SK-N-SH (cell line): ENCODE results near the gene ATAD3B. TPM values are rescaled to one million over a fixed set of nuclear protein-coding genes. Genes with fewer than 3 reads are reported as not detected.

Experiments used
- CTCF ChIA-PET: fragments of 300-600, 350-600 bp; formaldehyde crosslinking; extraction: SDS; loops from one replicate; lab custom pipeline; 2021; lab: Yijun Ruan, JAX
- POLR2A ChIA-PET: fragments of 350-600 bp; sonication (Branson Sonifier 250); formaldehyde crosslinking; extraction: SDS; loops from one replicate; lab custom pipeline; 2020; ENCODE audit warnings: antibody characterized with exemption, inconsistent platforms; lab: Yijun Ruan, JAX
- DNase-seq: peaks from one replicate; pipeline ENCODE4 v3.0.0; 2012
- H2AFZ ChIP-seq: fragments of 200-600 bp; sonication (generic); 2 replicates; pipeline ENCODE4 v1.8.1; 2016; ENCODE audit warnings: antibody characterized with exemption, mild to moderate bottlenecking, low read depth
- H3F3A ChIP-seq: fragments of 200-600 bp; sonication (generic); replicated peaks from 2 replicates; pipeline ENCODE3; 2016; ENCODE audit warnings: antibody characterized with exemption, mild to moderate bottlenecking; ENCODE audit not compliant: insufficient read depth
- H3K27ac ChIP-seq, 2 experiments: fragments of 200-500 bp in 1 of 2; fragments of 200-600 bp in 1 of 2; sonication (Bioruptor generic) in 1 of 2; sonication (generic), shearing (Covaris generic) in 1 of 2; 2 replicates each; pipeline versions ENCODE4 v1.5.1 to v1.6.1; 2014 to 2016; ENCODE audit warnings: low read depth in 2 of 2, inconsistent platforms in 1 of 2, low read length in 1 of 2, mild to moderate bottlenecking in 1 of 2, mixed read lengths in 1 of 2
- H3K27me3 ChIP-seq: fragments of 200-600 bp; sonication (generic), shearing (Covaris generic); 2 replicates; pipeline ENCODE4 v1.6.1; 2016; ENCODE audit warnings: mixed run types; ENCODE audit not compliant: insufficient read depth
- H3K36me3 ChIP-seq, 2 experiments: fragments of 200-500 bp in 1 of 2; fragments of 200-600 bp in 1 of 2; sonication (Bioruptor generic) in 1 of 2; sonication (generic) in 1 of 2; replicated peaks in 1 of 2; 2 replicates each; pipeline versions ENCODE3 to v1.5.1; 2014 to 2016; ENCODE audit warnings: low read length in 1 of 2, mild to moderate bottlenecking in 1 of 2; ENCODE audit not compliant: insufficient read depth in 2 of 2, control insufficient read depth in 1 of 2
- H3K4me1 ChIP-seq, 2 experiments: fragments of 200-500 bp in 1 of 2; fragments of 200-600 bp in 1 of 2; sonication (Bioruptor generic) in 1 of 2; sonication (generic), shearing (Covaris generic) in 1 of 2; 2 replicates each; pipeline versions ENCODE4 v1.5.1 to v1.6.1; 2014 to 2016; ENCODE audit warnings: low read depth in 1 of 2, low read length in 1 of 2, mixed run types in 1 of 2; ENCODE audit not compliant: insufficient read depth in 2 of 2, control insufficient read depth in 1 of 2
- H3K4me2 ChIP-seq: fragments of 200-600 bp; sonication (generic), shearing (Covaris generic); 2 replicates; pipeline ENCODE4 v1.6.1; 2017; ENCODE audit warnings: mixed run types
- H3K4me3 ChIP-seq, 2 experiments: fragments of 200-500 bp in 1 of 2; fragments of 200-600 bp in 1 of 2; sonication (Bioruptor generic) in 1 of 2; sonication (generic), shearing (Covaris generic) in 1 of 2; 2 replicates each; pipeline versions ENCODE4 v1.5.1 to v1.8.1; 2014 to 2016; ENCODE audit warnings: low read depth in 2 of 2, inconsistent platforms in 1 of 2, low read length in 1 of 2, mild to moderate bottlenecking in 1 of 2, mixed read lengths in 1 of 2, moderate library complexity in 1 of 2
- H3K79me2 ChIP-seq: fragments of 200-600 bp; sonication (generic); 2 replicates; pipeline ENCODE4 v1.8.1; 2017; ENCODE audit warnings: mild to moderate bottlenecking; ENCODE audit not compliant: insufficient read depth
- H3K9ac ChIP-seq: fragments of 200-600 bp; sonication (generic); 2 replicates; pipeline ENCODE4 v1.6.1; 2017; ENCODE audit warnings: mixed run types
- H3K9me2 ChIP-seq: fragments of 200-600 bp; sonication (generic); 2 replicates; pipeline ENCODE4 v1.6.1; 2017; ENCODE audit warnings: mixed run types
- H3K9me3 ChIP-seq: fragments of 200-600 bp; sonication (generic); 2 replicates; pipeline ENCODE4 v1.6.1; 2017; ENCODE audit warnings: mixed run types, mild to moderate bottlenecking, moderate library complexity
- H4K20me1 ChIP-seq: fragments of 200-600 bp; sonication (generic); 2 replicates; pipeline ENCODE4 v1.6.1; 2017; ENCODE audit warnings: mild to moderate bottlenecking, mixed run types; ENCODE audit not compliant: insufficient read depth
- CHD2 ChIP-seq: fragments of 150-350 bp; IDR thresholded peaks from 2 replicates; pipeline ENCODE4 v1.6.1; 2018; ENCODE audit warnings: low read length; ENCODE audit not compliant: partially characterized antibody
- CTCF ChIP-seq: fragments of 200-600 bp; sonication (generic); IDR thresholded peaks from 2 replicates; pipeline ENCODE4 v1.6.1; 2017; ENCODE audit warnings: antibody characterized with exemption, mild to moderate bottlenecking, moderate library complexity
- EP300 ChIP-seq, 2 experiments: IDR thresholded peaks; 2 replicates each; pipeline versions ENCODE4 v1.4.0 to v1.6.1; 2012; ENCODE audit warnings: borderline replicate concordance in 1 of 2, low read depth in 1 of 2, low read length in 1 of 2
- EZH2phosphoT487 ChIP-seq: fragments of 200-600 bp; sonication (generic); IDR thresholded peaks from 2 replicates; pipeline ENCODE4 v1.6.1; 2017; ENCODE audit warnings: low read depth, mixed run types, mild to moderate bottlenecking, antibody characterized with exemption, moderate library complexity, borderline replicate concordance
- FOSL2 ChIP-seq: IDR thresholded peaks from 2 replicates; pipeline ENCODE4 v1.4.0; 2012; ENCODE audit warnings: low read depth, mild to moderate bottlenecking, moderate library complexity, borderline replicate concordance
- JUND ChIP-seq: IDR thresholded peaks from 2 replicates; pipeline ENCODE4 v1.4.0; 2012
- MXI1 ChIP-seq: IDR thresholded peaks from 2 replicates; pipeline ENCODE4 v1.6.1; 2012; ENCODE audit warnings: mild to moderate bottlenecking, low read depth, low read length, improper control_type of control experiment
- SIN3A ChIP-seq: IDR thresholded peaks from 2 replicates; pipeline ENCODE4 v1.6.1; 2012; ENCODE audit warnings: low read depth, mild to moderate bottlenecking, low read length, moderate library complexity, borderline replicate concordance
- TAF1 ChIP-seq: IDR thresholded peaks from 2 replicates; pipeline ENCODE4 v1.6.1; 2012; ENCODE audit warnings: low read depth, mild to moderate bottlenecking, low read length, moderate library complexity, borderline replicate concordance
- TEAD4 ChIP-seq: IDR thresholded peaks from 2 replicates; pipeline ENCODE4 v1.4.0; 2012; ENCODE audit warnings: mild to moderate bottlenecking, borderline replicate concordance; ENCODE audit not compliant: insufficient read depth
- WGBS: methylation state at CpG from one replicate; pipeline ENCODE4 v1.1.6; 2017; ENCODE audit warnings: low lambda C conversion rate; 5-methylcytosine and 5-hydroxymethylcytosine counted together
- polyA plus RNA-seq, 3 experiments: library from polyadenylated mRNA; depleted of rRNA; stranded (reverse); fragments of >200 nt; gene quantifications; 2 replicates each; pipeline ENCODE4 v1.2.3, GENCODE V29; 2012
- TF ChIP-seq, protein P1 (sequence below): IDR thresholded peaks from 2 replicates; pipeline ENCODE4 v1.6.1; 2012; ENCODE audit warnings: mild to moderate bottlenecking, low read depth, low read length, moderate library complexity

The ATAD3B gene
- polyA plus RNA-seq, 1 of the 3 experiments (the other 2 are of a cell fraction), result 71.6 TPM

GRCh38 chr1:1425753-1426495 is 45.6 kb upstream of the ATAD3B start:
- Histone ChIP-seq H3K27me3 (no peaks in the 10 kb centered on the region), H3K4me3 (no peak overlapping the region), H3F3A (peaks cover 3% of the 10 kb centered on the region), H3K9me2 (no peaks in the 10 kb centered on the region), H3K9ac (no peak overlapping the region), H3K4me2 (no peak overlapping the region), H3K36me3 (no peaks in the 10 kb centered on the region), H3K4me1 (peaks cover 0 to 5% of the 10 kb centered on the region in 2 experiments; a peak in 2 of 4 replicates), H3K79me2 (no peaks in the 10 kb centered on the region), H3K27ac (no peak overlapping the region), H2AFZ (no peak overlapping the region), H4K20me1 (no peaks in the 10 kb centered on the region), H3K9me3 (no peaks in the 10 kb centered on the region)
- TF ChIP-seq SIN3A, result no peak
- no peak for TF ChIP-seq TAF1
- no peak for TF ChIP-seq JUND
- no peak for TF ChIP-seq MXI1
- no peak for TF ChIP-seq CTCF
- TF ChIP-seq TEAD4, result no peak
- TF ChIP-seq EZH2phosphoT487, result no peak
- no peak for TF ChIP-seq FOSL2
- no peak for TF ChIP-seq EP300 (IDR thresholded peaks at IDR 0.05; ENCODE audit: borderline replicate concordance in 1 of 2, low read depth in 1 of 2, low read length in 1 of 2)
- TF ChIP-seq CHD2, result no peak
- TF ChIP-seq, protein P1, sequence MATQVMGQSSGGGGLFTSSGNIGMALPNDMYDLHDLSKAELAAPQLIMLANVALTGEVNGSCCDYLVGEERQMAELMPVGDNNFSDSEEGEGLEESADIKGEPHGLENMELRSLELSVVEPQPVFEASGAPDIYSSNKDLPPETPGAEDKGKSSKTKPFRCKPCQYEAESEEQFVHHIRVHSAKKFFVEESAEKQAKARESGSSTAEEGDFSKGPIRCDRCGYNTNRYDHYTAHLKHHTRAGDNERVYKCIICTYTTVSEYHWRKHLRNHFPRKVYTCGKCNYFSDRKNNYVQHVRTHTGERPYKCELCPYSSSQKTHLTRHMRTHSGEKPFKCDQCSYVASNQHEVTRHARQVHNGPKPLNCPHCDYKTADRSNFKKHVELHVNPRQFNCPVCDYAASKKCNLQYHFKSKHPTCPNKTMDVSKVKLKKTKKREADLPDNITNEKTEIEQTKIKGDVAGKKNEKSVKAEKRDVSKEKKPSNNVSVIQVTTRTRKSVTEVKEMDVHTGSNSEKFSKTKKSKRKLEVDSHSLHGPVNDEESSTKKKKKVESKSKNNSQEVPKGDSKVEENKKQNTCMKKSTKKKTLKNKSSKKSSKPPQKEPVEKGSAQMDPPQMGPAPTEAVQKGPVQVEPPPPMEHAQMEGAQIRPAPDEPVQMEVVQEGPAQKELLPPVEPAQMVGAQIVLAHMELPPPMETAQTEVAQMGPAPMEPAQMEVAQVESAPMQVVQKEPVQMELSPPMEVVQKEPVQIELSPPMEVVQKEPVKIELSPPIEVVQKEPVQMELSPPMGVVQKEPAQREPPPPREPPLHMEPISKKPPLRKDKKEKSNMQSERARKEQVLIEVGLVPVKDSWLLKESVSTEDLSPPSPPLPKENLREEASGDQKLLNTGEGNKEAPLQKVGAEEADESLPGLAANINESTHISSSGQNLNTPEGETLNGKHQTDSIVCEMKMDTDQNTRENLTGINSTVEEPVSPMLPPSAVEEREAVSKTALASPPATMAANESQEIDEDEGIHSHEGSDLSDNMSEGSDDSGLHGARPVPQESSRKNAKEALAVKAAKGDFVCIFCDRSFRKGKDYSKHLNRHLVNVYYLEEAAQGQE, result no peak
- ChIA-PET CTCF (no interaction called here), POLR2A (no interaction called here)
- DNase-seq, result no peak
- 76% methylated on average over 5 of the region's 33 CpGs for WGBS
